SK-N-SH (cell line): ENCODE data around the gene ARHGEF25. TPM values are rescaled to one million over a fixed set of nuclear protein-coding genes. Genes with fewer than 3 reads are reported as not detected.

Experiments used
- CTCF ChIA-PET: fragments of 300-600, 350-600 bp; formaldehyde crosslinking; extraction: SDS; loops from one replicate; lab custom pipeline; 2021; lab: Yijun Ruan, JAX
- POLR2A ChIA-PET: fragments of 350-600 bp; sonication (Branson Sonifier 250); formaldehyde crosslinking; extraction: SDS; loops from one replicate; lab custom pipeline; 2020; ENCODE audit warnings: antibody characterized with exemption, inconsistent platforms; lab: Yijun Ruan, JAX
- DNase-seq: peaks from one replicate; pipeline ENCODE4 v3.0.0; 2012
- H2AFZ ChIP-seq: fragments of 200-600 bp; sonication (generic); 2 replicates; pipeline ENCODE4 v1.8.1; 2016; ENCODE audit warnings: antibody characterized with exemption, mild to moderate bottlenecking, low read depth
- H3F3A ChIP-seq: fragments of 200-600 bp; sonication (generic); replicated peaks from 2 replicates; pipeline ENCODE3; 2016; ENCODE audit warnings: antibody characterized with exemption, mild to moderate bottlenecking; ENCODE audit not compliant: insufficient read depth
- H3K27ac ChIP-seq, 2 experiments: fragments of 200-500 bp in 1 of 2; fragments of 200-600 bp in 1 of 2; sonication (Bioruptor generic) in 1 of 2; sonication (generic), shearing (Covaris generic) in 1 of 2; 2 replicates each; pipeline versions ENCODE4 v1.5.1 to v1.6.1; 2014 to 2016; ENCODE audit warnings: low read depth in 2 of 2, inconsistent platforms in 1 of 2, low read length in 1 of 2, mild to moderate bottlenecking in 1 of 2, mixed read lengths in 1 of 2
- H3K27me3 ChIP-seq: fragments of 200-600 bp; sonication (generic), shearing (Covaris generic); 2 replicates; pipeline ENCODE4 v1.6.1; 2016; ENCODE audit warnings: mixed run types; ENCODE audit not compliant: insufficient read depth
- H3K36me3 ChIP-seq, 2 experiments: fragments of 200-500 bp in 1 of 2; fragments of 200-600 bp in 1 of 2; sonication (Bioruptor generic) in 1 of 2; sonication (generic) in 1 of 2; replicated peaks in 1 of 2; 2 replicates each; pipeline versions ENCODE3 to v1.5.1; 2014 to 2016; ENCODE audit warnings: low read length in 1 of 2, mild to moderate bottlenecking in 1 of 2; ENCODE audit not compliant: insufficient read depth in 2 of 2, control insufficient read depth in 1 of 2
- H3K4me1 ChIP-seq, 2 experiments: fragments of 200-500 bp in 1 of 2; fragments of 200-600 bp in 1 of 2; sonication (Bioruptor generic) in 1 of 2; sonication (generic), shearing (Covaris generic) in 1 of 2; 2 replicates each; pipeline versions ENCODE4 v1.5.1 to v1.6.1; 2014 to 2016; ENCODE audit warnings: low read depth in 1 of 2, low read length in 1 of 2, mixed run types in 1 of 2; ENCODE audit not compliant: insufficient read depth in 2 of 2, control insufficient read depth in 1 of 2
- H3K4me2 ChIP-seq: fragments of 200-600 bp; sonication (generic), shearing (Covaris generic); 2 replicates; pipeline ENCODE4 v1.6.1; 2017; ENCODE audit warnings: mixed run types
- H3K4me3 ChIP-seq, 2 experiments: fragments of 200-500 bp in 1 of 2; fragments of 200-600 bp in 1 of 2; sonication (Bioruptor generic) in 1 of 2; sonication (generic), shearing (Covaris generic) in 1 of 2; 2 replicates each; pipeline versions ENCODE4 v1.5.1 to v1.8.1; 2014 to 2016; ENCODE audit warnings: low read depth in 2 of 2, inconsistent platforms in 1 of 2, low read length in 1 of 2, mild to moderate bottlenecking in 1 of 2, mixed read lengths in 1 of 2, moderate library complexity in 1 of 2
- H3K79me2 ChIP-seq: fragments of 200-600 bp; sonication (generic); 2 replicates; pipeline ENCODE4 v1.8.1; 2017; ENCODE audit warnings: mild to moderate bottlenecking; ENCODE audit not compliant: insufficient read depth
- H3K9ac ChIP-seq: fragments of 200-600 bp; sonication (generic); 2 replicates; pipeline ENCODE4 v1.6.1; 2017; ENCODE audit warnings: mixed run types
- H3K9me2 ChIP-seq: fragments of 200-600 bp; sonication (generic); 2 replicates; pipeline ENCODE4 v1.6.1; 2017; ENCODE audit warnings: mixed run types
- H3K9me3 ChIP-seq: fragments of 200-600 bp; sonication (generic); 2 replicates; pipeline ENCODE4 v1.6.1; 2017; ENCODE audit warnings: mixed run types, mild to moderate bottlenecking, moderate library complexity
- H4K20me1 ChIP-seq: fragments of 200-600 bp; sonication (generic); 2 replicates; pipeline ENCODE4 v1.6.1; 2017; ENCODE audit warnings: mild to moderate bottlenecking, mixed run types; ENCODE audit not compliant: insufficient read depth
- CHD2 ChIP-seq: fragments of 150-350 bp; IDR thresholded peaks from 2 replicates; pipeline ENCODE4 v1.6.1; 2018; ENCODE audit warnings: low read length; ENCODE audit not compliant: partially characterized antibody
- CTCF ChIP-seq: fragments of 200-600 bp; sonication (generic); IDR thresholded peaks from 2 replicates; pipeline ENCODE4 v1.6.1; 2017; ENCODE audit warnings: antibody characterized with exemption, mild to moderate bottlenecking, moderate library complexity
- ELF1 ChIP-seq: IDR thresholded peaks from 2 replicates; pipeline ENCODE4 v1.4.0; 2012
- EZH2phosphoT487 ChIP-seq: fragments of 200-600 bp; sonication (generic); IDR thresholded peaks from 2 replicates; pipeline ENCODE4 v1.6.1; 2017; ENCODE audit warnings: low read depth, mixed run types, mild to moderate bottlenecking, antibody characterized with exemption, moderate library complexity, borderline replicate concordance
- FOSL2 ChIP-seq: IDR thresholded peaks from 2 replicates; pipeline ENCODE4 v1.4.0; 2012; ENCODE audit warnings: low read depth, mild to moderate bottlenecking, moderate library complexity, borderline replicate concordance
- GATA2 ChIP-seq: sonication (generic); formaldehyde crosslinking; IDR thresholded peaks from 2 replicates; pipeline ENCODE4 v1.5.0; 2020; ENCODE audit warnings: mild to moderate bottlenecking, missing genetic modification reagents
- JUND ChIP-seq: IDR thresholded peaks from 2 replicates; pipeline ENCODE4 v1.4.0; 2012
- MAX ChIP-seq: IDR thresholded peaks from 2 replicates; pipeline ENCODE4 v1.4.0; 2012; ENCODE audit warnings: low read depth
- MXI1 ChIP-seq: IDR thresholded peaks from 2 replicates; pipeline ENCODE4 v1.6.1; 2012; ENCODE audit warnings: mild to moderate bottlenecking, low read depth, low read length, improper control_type of control experiment
- NFIC ChIP-seq: IDR thresholded peaks from 2 replicates; pipeline ENCODE4 v1.4.0; 2012; ENCODE audit warnings: borderline replicate concordance
- NRF1 ChIP-seq: IDR thresholded peaks from 2 replicates; pipeline ENCODE4 v1.6.1; 2012; ENCODE audit warnings: low read depth, mild to moderate bottlenecking, low read length
- POLR2AphosphoS5 ChIP-seq: IDR thresholded peaks from 2 replicates; pipeline ENCODE4 v1.6.1; 2012; ENCODE audit warnings: low read depth, low read length
- RCOR1 ChIP-seq: fragments of 150-350 bp; IDR thresholded peaks from 2 replicates; pipeline ENCODE4 v1.6.1; 2017; ENCODE audit warnings: antibody characterized with exemption, low read length
- TEAD4 ChIP-seq: IDR thresholded peaks from 2 replicates; pipeline ENCODE4 v1.4.0; 2012; ENCODE audit warnings: mild to moderate bottlenecking, borderline replicate concordance; ENCODE audit not compliant: insufficient read depth
- USF2 ChIP-seq: fragments of 150-350 bp; IDR thresholded peaks from 2 replicates; pipeline ENCODE4 v1.6.1; 2017; ENCODE audit warnings: antibody characterized with exemption, low read length, low read depth, borderline replicate concordance
- WGBS: methylation state at CpG from one replicate; pipeline ENCODE4 v1.1.6; 2017; ENCODE audit warnings: low lambda C conversion rate; 5-methylcytosine and 5-hydroxymethylcytosine counted together
- polyA plus RNA-seq, 3 experiments: library from polyadenylated mRNA; depleted of rRNA; stranded (reverse); fragments of >200 nt; gene quantifications; 2 replicates each; pipeline ENCODE4 v1.2.3, GENCODE V29; 2012
- TF ChIP-seq, protein P1 (sequence below): IDR thresholded peaks from 2 replicates; pipeline ENCODE4 v1.6.1; 2012; ENCODE audit warnings: mild to moderate bottlenecking, low read depth, low read length, moderate library complexity
- TF ChIP-seq, protein P2 (sequence below): IDR thresholded peaks from 2 replicates; pipeline ENCODE4 v1.4.0; 2012; ENCODE audit warnings: low read depth, borderline replicate concordance
- TF ChIP-seq, protein P3 (sequence below): IDR thresholded peaks from 2 replicates; pipeline ENCODE4; 2012

The ARHGEF25 gene
- polyA plus RNA-seq, 1 of the 3 experiments (the other 2 are of a cell fraction): 48.1 TPM

- Histone ChIP-seq H3K27me3 (no peaks in the 10 kb centered on the region), H3K4me3 (no peak overlapping the region), H3K9me3 (no peaks in the 10 kb centered on the region), H2AFZ (no peak overlapping the region), H3K79me2 (no peaks in the 10 kb centered on the region), H3K4me1 (peaks cover 0 to 7% of the 10 kb centered on the region in 2 experiments; a peak in 1 of 4 replicates), H3K9me2 (no peaks in the 10 kb centered on the region), H3K9ac (no peak overlapping the region), H4K20me1 (no peaks in the 10 kb centered on the region), H3F3A (no peaks in the 10 kb centered on the region), H3K36me3 (peaks cover 0 to 2% of the 10 kb centered on the region in 2 experiments), H3K27ac (no peak overlapping the region), H3K4me2 (no peak overlapping the region)
- TF ChIP-seq MAX (no peak), NFIC (no peak), RCOR1 (no peak), GATA2 (CRISPR knock-in tag) (no peak), TEAD4 (no peak), FOSL2 (no peak), USF2 (no peak), JUND (no peak), MXI1 (no peak), ELF1 (no peak), POLR2AphosphoS5 (no peak), CHD2 (no peak), CTCF (no peak), EZH2phosphoT487 (no peak), NRF1 (no peak)
- TF ChIP-seq, protein P1, sequence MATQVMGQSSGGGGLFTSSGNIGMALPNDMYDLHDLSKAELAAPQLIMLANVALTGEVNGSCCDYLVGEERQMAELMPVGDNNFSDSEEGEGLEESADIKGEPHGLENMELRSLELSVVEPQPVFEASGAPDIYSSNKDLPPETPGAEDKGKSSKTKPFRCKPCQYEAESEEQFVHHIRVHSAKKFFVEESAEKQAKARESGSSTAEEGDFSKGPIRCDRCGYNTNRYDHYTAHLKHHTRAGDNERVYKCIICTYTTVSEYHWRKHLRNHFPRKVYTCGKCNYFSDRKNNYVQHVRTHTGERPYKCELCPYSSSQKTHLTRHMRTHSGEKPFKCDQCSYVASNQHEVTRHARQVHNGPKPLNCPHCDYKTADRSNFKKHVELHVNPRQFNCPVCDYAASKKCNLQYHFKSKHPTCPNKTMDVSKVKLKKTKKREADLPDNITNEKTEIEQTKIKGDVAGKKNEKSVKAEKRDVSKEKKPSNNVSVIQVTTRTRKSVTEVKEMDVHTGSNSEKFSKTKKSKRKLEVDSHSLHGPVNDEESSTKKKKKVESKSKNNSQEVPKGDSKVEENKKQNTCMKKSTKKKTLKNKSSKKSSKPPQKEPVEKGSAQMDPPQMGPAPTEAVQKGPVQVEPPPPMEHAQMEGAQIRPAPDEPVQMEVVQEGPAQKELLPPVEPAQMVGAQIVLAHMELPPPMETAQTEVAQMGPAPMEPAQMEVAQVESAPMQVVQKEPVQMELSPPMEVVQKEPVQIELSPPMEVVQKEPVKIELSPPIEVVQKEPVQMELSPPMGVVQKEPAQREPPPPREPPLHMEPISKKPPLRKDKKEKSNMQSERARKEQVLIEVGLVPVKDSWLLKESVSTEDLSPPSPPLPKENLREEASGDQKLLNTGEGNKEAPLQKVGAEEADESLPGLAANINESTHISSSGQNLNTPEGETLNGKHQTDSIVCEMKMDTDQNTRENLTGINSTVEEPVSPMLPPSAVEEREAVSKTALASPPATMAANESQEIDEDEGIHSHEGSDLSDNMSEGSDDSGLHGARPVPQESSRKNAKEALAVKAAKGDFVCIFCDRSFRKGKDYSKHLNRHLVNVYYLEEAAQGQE: no peak
- TF ChIP-seq, protein P2, sequence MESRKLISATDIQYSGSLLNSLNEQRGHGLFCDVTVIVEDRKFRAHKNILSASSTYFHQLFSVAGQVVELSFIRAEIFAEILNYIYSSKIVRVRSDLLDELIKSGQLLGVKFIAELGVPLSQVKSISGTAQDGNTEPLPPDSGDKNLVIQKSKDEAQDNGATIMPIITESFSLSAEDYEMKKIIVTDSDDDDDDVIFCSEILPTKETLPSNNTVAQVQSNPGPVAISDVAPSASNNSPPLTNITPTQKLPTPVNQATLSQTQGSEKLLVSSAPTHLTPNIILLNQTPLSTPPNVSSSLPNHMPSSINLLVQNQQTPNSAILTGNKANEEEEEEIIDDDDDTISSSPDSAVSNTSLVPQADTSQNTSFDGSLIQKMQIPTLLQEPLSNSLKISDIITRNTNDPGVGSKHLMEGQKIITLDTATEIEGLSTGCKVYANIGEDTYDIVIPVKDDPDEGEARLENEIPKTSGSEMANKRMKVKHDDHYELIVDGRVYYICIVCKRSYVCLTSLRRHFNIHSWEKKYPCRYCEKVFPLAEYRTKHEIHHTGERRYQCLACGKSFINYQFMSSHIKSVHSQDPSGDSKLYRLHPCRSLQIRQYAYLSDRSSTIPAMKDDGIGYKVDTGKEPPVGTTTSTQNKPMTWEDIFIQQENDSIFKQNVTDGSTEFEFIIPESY: no peak
- TF ChIP-seq, protein P3, sequence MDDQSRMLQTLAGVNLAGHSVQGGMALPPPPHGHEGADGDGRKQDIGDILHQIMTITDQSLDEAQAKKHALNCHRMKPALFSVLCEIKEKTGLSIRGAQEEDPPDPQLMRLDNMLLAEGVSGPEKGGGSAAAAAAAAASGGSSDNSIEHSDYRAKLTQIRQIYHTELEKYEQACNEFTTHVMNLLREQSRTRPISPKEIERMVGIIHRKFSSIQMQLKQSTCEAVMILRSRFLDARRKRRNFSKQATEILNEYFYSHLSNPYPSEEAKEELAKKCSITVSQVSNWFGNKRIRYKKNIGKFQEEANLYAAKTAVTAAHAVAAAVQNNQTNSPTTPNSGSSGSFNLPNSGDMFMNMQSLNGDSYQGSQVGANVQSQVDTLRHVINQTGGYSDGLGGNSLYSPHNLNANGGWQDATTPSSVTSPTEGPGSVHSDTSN: no peak
- CTCF ChIA-PET: interaction anchor here (1.3 to 11.0 kb wide), 2 partner anchors 44 to 109 kb away, joined by 4 to 298 read pairs; no protein-coding TSS in a partner anchor
- no peak for DNase-seq
- WGBS: 84% methylated on average over 4 of the region's 13 CpGs
- POLR2A ChIA-PET: interaction anchor here (0.7 kb wide), 1 partner anchor 14 kb away, joined by 3 read pairs; no protein-coding TSS in a partner anchor
Measured at GRCh38 chr12:57626111-57626920, 15.1 kb downstream of the ARHGEF25 start.
